Measurements from ENCODE around the gene GNPDA1. TPM values are rescaled to one million over a fixed set of nuclear protein-coding genes. Genes with fewer than 3 reads are reported as not detected.

Gene GNPDA1
- total RNA-seq, 1 experiment from 2014 or later = 54.1 TPM

DNA sequence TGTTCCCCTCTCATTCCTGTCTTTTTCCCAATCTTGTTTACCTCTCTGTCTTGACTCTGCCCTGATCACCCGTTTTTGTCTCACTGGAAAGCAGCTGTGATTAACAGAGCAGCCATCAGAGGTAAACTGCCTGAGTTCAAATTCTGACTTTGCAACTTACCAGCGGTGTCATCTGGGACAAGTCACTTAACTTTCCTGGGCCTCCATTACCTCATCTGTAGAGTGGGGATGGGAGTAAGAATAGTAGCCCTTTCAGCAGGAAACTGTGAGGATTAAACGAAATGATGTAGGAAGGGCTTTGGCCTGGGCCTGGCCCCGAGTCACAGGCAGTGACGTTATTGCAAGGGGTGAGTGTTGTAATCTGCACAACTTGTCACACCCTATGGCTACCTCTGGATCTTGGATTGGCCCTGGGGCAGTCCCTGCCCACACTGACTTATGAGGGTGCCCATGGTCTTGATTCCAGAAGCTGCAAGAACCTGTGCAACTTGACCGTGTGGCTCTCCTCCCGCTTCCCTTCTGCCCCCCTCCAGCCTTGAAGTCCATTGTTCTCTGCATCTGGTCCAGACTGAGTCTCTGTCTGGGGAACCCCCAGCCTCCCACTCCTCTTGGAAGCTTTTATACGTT lies 54.2 kb downstream of the GNPDA1 start:
- Histone ChIP-seq H3K9me2 (ENCODE audit: insufficient read depth) (no peaks in the 10 kb centered on the region), H3F3A (ENCODE audit: insufficient read depth, low read depth) (no peaks in the 10 kb centered on the region; the same call in 1 of the 2 replicates), H3K4me2 (no peak overlapping the region), H3K9me3 (ENCODE audit: insufficient read depth, low read depth) (no peaks in the 10 kb centered on the region), H3K79me2 (ENCODE audit: low read depth) (no peaks in the 10 kb centered on the region), H3K4me3 (no peak overlapping the region), H2AFZ (no peak overlapping the region), H3K27me3 (ENCODE audit: insufficient read depth, low read depth) (no peaks in the 10 kb centered on the region), H3K4me1 (replicated peaks; ENCODE audit: insufficient read depth) (peaks cover 11% of the 10 kb centered on the region), H4K20me1 (ENCODE audit: insufficient read depth) (no peaks in the 10 kb centered on the region), H3K27ac (no peak overlapping the region), H3K36me3 (ENCODE audit: low read depth) (no peaks in the 10 kb centered on the region)
- POLR2A ChIA-PET (ENCODE audit: unreplicated experiment) = interaction anchor here (0.5 kb wide), 1 partner anchor 52 kb away, joined by 4 read pairs; no protein-coding TSS in a partner anchor
- intact Hi-C loops (cut with micrococcal nuclease; ENCODE audit: unreplicated experiment) = no loop called here
- peak; percentile 15 to 65 for DNase-seq
- CTCF ChIA-PET = interaction anchor here (0.6 to 1.6 kb wide), 2 partner anchors 201 to 441 kb away, joined by 12 to 20 read pairs; no protein-coding TSS in a partner anchor
- no TSS peak for BruUV-seq (replicated peaks)
- TF ChIP-seq CTCF (conservative IDR thresholded peaks at IDR 0.05) = no peak
- TF ChIP-seq EZH2 (IDR thresholded peaks at IDR 0.05; ENCODE audit: low read depth) = no peak

GRCh38 chr5:141958113-141958512 lies 54.7 kb downstream of the GNPDA1 start, which contains the start of gene PCDH12:
TSS of gene PCDH12 (minus strand) at chr5:141958202. CDS start at chr5:141957851, 351 bp downstream.
- Histone ChIP-seq H3K4me2 (no peak within 1 kb of the TSS), H3F3A (ENCODE audit: insufficient read depth, low read depth) (no peaks in the 10 kb centered on the region; the same call in 1 of the 2 replicates), H4K20me1 (ENCODE audit: insufficient read depth) (no peaks in the 10 kb centered on the region), H2AFZ (no peak within 1 kb of the TSS), H3K9me3 (ENCODE audit: insufficient read depth, low read depth) (no peaks in the 10 kb centered on the region), H3K79me2 (ENCODE audit: low read depth) (no peaks in the 10 kb centered on the region), H3K9me2 (ENCODE audit: insufficient read depth) (no peaks in the 10 kb centered on the region), H3K4me3 (no peak within 1 kb of the TSS), H3K4me1 (replicated peaks; ENCODE audit: insufficient read depth) (peaks cover 11% of the 10 kb centered on the region), H3K27ac (no peak within 1 kb of the TSS), H3K36me3 (ENCODE audit: low read depth) (no peaks in the 10 kb centered on the region), H3K27me3 (ENCODE audit: insufficient read depth, low read depth) (no peaks in the 10 kb centered on the region)
- ChIA-PET CTCF (interaction anchor here (0.5 to 0.7 kb wide), 2 partner anchors 17 to 64 kb away, joined by 3 read pairs; no protein-coding TSS in a partner anchor), POLR2A (ENCODE audit: unreplicated experiment) (interaction anchor here (0.5 kb wide), 1 partner anchor 52 kb away, joined by 4 read pairs; no protein-coding TSS in a partner anchor)
- no TSS peak for BruUV-seq (replicated peaks)
- no peak for DNase-seq
- intact Hi-C loops (cut with micrococcal nuclease; ENCODE audit: unreplicated experiment) = no loop called here
- TF ChIP-seq CTCF (conservative IDR thresholded peaks at IDR 0.05) (no peak), EZH2 (IDR thresholded peaks at IDR 0.05; ENCODE audit: low read depth) (no peak)

DNA sequence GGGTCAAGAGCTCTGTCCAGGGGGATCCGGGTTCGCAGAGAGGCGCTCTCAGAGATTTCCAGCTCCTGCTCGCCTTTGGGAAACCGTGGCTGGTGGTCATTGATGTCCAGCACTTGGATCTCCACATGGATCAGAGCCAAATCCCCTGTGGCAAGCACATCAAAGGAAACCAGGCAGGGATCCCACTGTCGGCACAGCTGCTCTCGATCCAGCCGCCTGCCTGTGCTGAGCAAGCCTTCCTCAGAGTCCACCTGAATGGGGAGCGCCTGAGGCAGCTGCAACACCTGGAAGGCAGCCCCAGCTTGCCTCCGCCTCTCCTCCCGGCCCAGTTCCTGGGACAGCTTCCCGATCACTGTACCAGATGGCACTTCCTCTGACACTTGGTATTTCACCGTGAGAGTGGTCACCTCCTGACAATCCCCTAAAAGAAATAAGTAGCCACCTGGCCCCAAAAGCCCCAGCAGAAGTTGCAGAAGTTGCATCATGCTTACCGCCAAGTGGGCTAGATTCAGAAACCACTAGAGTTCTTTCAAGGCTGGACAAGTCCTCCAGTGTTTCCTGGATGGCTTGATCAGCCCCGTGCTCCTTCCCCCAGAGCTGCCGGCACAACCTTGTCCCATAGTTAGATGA lies 55.3 kb downstream of the GNPDA1 start:
- no peak overlapping the region for H3K4me2 ChIP-seq
- intact Hi-C loops (cut with micrococcal nuclease; ENCODE audit: unreplicated experiment) = no loop called here
- H4K20me1 ChIP-seq (ENCODE audit: insufficient read depth) = no peaks in the 10 kb centered on the region
- H3K9me2 ChIP-seq (ENCODE audit: insufficient read depth) = no peaks in the 10 kb centered on the region
- peaks cover 11% of the 10 kb centered on the region for H3K4me1 ChIP-seq (replicated peaks; ENCODE audit: insufficient read depth)
- TF ChIP-seq CTCF (conservative IDR thresholded peaks at IDR 0.05) = no peak
- TF ChIP-seq EZH2 (IDR thresholded peaks at IDR 0.05; ENCODE audit: low read depth) = no peak
- ChIA-PET CTCF (interaction anchor here (0.5 to 1.0 kb wide), 3 partner anchors 16 to 63 kb away, joined by 3 to 4 read pairs (median 3); no protein-coding TSS in a partner anchor), POLR2A (ENCODE audit: unreplicated experiment) (interaction anchor here (0.6 kb wide), 1 partner anchor 56 kb away, joined by 5 read pairs; no protein-coding TSS in a partner anchor)
- H3K36me3 ChIP-seq (ENCODE audit: low read depth) = no peaks in the 10 kb centered on the region
- H3K4me3 ChIP-seq = no peak overlapping the region
- no peak for DNase-seq
- no peak overlapping the region for H2AFZ ChIP-seq
- no peaks in the 10 kb centered on the region for H3K9me3 ChIP-seq (ENCODE audit: insufficient read depth, low read depth)
- no TSS peak for BruUV-seq (replicated peaks)
- no peaks in the 10 kb centered on the region; the same call in 1 of the 2 replicates for H3F3A ChIP-seq (ENCODE audit: insufficient read depth, low read depth)
- H3K79me2 ChIP-seq (ENCODE audit: low read depth) = no peaks in the 10 kb centered on the region
- H3K27me3 ChIP-seq (ENCODE audit: insufficient read depth, low read depth) = no peaks in the 10 kb centered on the region
- H3K27ac ChIP-seq = no peak overlapping the region
